RWPE1 (cell line): ENCODE measurements around the gene CCNA2.

Experiments
- CTCF ChIA-PET: fragments of 350-600 bp; sonication (Branson Sonifier 250); formaldehyde crosslinking; extraction: SDS; loops from one replicate; lab custom pipeline; 2021; lab: Yijun Ruan, JAX
- POLR2A ChIA-PET: fragments of 400-600 bp; formaldehyde crosslinking; extraction: SDS; loops from one replicate; lab custom pipeline; 2020; ENCODE audit warnings: antibody characterized with exemption; ENCODE audit not compliant: low non-redundant PET; lab: Yijun Ruan, JAX
- DNase-seq: peaks from one replicate; pipeline ENCODE4 v3.0.0; 2012; ENCODE audit warnings: low spot score
- H3K27ac ChIP-seq: fragments of 450-650 bp; 2 replicates; pipeline ENCODE4 v1.5.1; 2017
- CTCF ChIP-seq: fragments of 450-650 bp; conservative IDR thresholded peaks from 2 replicates; pipeline ENCODE4 v1.5.1; 2017; ENCODE audit warnings: low read depth, mild to moderate bottlenecking

CCNA2 gene

DNA sequence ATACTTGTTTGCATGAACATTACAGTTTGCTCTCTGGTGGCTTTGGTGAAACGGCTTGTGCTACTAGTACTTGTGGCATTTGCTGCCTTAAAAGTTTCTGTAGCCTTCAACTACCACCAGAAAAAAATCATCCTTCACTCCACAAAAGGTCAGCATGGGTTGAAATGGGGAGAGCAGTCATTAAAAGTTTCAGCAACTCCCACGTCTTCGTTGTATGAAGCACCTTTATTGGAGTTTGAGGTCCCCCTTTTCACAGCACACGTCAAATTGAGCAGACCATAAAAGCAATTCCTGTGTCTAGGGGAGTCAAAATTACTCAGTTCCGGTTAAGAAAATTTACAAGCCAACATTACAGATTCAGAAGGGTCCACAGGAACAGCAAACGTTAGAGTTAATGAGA, 23.0 kb upstream of the CCNA2 start:
- ChIA-PET CTCF (no interaction called here), POLR2A (no interaction called here)
- no peak overlapping the region for H3K27ac ChIP-seq
- no peak for DNase-seq
- TF ChIP-seq CTCF, result no peak

- H3K27ac ChIP-seq, result no peak overlapping the region
- CTCF ChIA-PET, result no interaction called here
- DNase-seq, result no peak
- no peak for TF ChIP-seq CTCF
- POLR2A ChIA-PET, result interaction anchor here (0.6 kb wide), 1 partner anchor 380 kb away, joined by 3 read pairs; no protein-coding TSS in a partner anchor
Observed at GRCh38 chr4:121842862-121843261, 19.2 kb upstream of the CCNA2 start.

GRCh38 chr4:121838136-121838535, 14.5 kb upstream of the CCNA2 start:
- CTCF ChIA-PET, result no interaction called here
- POLR2A ChIA-PET, result no interaction called here
- H3K27ac ChIP-seq, result no peak overlapping the region
- DNase-seq, result no peak
- TF ChIP-seq CTCF, result no peak

DNA sequence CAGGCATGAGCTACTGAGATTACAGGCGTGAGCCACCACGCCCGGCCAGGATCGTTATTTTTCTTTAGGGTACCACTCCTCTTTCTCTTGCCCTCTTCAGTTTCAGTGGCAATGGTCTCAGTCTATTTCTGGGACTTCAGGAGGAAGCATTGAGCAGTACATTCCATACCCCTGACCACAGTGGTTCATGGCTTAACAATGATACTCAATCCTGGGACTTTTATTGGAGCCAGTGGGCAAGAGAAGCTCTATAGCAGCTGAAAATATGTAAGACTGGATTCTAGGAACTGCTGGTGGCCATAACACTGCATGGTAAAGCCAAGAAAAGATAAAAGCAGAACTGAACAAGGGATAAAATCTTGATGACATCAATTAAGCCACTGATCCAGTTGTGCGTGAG, 5.8 kb upstream of the CCNA2 start:
- DNase-seq, result no peak
- POLR2A ChIA-PET, result no interaction called here
- TF ChIP-seq CTCF, result no peak
- H3K27ac ChIP-seq, result no peak overlapping the region
- CTCF ChIA-PET, result no interaction called here

DNA sequence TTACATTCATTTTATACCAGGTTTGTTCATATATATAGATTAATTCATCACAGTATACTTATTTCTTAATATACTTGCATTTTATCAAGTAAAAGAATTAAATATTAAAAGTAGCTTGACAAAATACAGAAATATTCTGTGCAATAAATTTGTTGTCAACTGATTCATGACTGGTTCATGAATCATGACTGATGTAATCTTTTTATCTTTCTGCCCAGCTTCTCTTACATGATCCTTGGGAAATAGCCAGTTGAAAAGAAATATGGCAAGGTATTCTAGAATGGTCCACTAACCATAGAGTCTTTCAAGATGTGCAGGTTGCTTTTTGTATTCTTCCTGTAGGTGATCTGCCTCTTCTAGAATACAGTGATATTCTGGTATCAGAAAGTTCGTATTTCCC, 4.2 kb upstream of the CCNA2 start:
- ChIA-PET POLR2A (no interaction called here), CTCF (interaction anchor here (0.6 to 0.8 kb wide), 3 partner anchors 39 to 291 kb away, joined by 3 to 5 read pairs (median 4); no protein-coding TSS in a partner anchor)
- no peak overlapping the region for H3K27ac ChIP-seq
- TF ChIP-seq CTCF, result no peak
- peak; percentile 38 for DNase-seq

DNA sequence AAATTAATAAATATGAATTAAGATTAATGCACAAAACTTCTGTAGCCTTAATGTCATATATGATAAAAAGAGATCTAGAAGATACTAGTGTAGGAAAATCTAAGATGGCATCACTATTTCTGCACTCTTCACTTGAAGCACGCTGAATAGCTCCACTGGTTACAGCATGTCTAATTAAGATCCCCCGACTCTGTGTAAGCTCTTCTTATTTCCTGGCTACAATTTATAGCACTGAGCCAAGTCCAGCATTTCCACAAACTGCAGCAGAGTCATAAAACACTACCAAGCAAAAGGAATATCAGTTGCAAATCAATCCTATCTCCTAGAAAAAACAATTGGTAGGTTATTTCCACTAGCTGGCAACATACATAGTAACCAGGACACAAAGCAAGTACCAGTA, 1.3 kb upstream of the CCNA2 start:
- no peak for TF ChIP-seq CTCF
- POLR2A ChIA-PET, result no interaction called here
- no peak for DNase-seq
- H3K27ac ChIP-seq, result no peak overlapping the region
- CTCF ChIA-PET, result interaction anchor here (0.6 to 1.4 kb wide), 4 partner anchors 17 to 425 kb away, joined by 3 to 7 read pairs (median 3); partner anchors contain the start of gene EXOSC9

GRCh38 chr4:121824171-121824527, 466 bp upstream of the CCNA2 start:
- no peak for TF ChIP-seq CTCF
- POLR2A ChIA-PET, result no interaction called here
- CTCF ChIA-PET, result interaction anchor here (0.6 to 1.4 kb wide), 4 partner anchors 17 to 426 kb away, joined by 3 to 7 read pairs (median 3); partner anchors contain the start of gene EXOSC9
- H3K27ac ChIP-seq, result peak overlapping the region; percentile 90
- DNase-seq, result no peak
